ENCODE measurements around the gene PLCL2.

DNA sequence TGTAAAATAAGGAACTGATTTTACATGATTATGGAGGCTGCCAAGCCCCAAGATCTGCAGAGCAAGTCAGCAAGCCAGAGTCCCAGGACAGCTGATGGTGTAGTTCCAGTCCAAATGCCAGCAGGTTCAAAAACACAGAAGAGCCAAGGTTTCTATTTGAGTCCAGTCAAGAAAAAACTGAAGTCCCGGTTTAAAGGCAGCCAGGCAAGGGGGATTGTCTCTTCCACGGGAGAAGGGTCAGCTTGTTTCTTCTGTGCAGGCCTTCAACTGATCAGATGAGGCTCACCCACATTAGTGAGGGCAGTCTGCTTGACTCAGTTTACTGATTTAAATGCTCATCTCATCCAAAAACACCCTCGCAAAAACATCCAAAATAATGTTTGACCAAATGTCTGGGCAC is 246.2 kb downstream of the PLCL2 start:
- TF ChIP-seq, protein P1, sequence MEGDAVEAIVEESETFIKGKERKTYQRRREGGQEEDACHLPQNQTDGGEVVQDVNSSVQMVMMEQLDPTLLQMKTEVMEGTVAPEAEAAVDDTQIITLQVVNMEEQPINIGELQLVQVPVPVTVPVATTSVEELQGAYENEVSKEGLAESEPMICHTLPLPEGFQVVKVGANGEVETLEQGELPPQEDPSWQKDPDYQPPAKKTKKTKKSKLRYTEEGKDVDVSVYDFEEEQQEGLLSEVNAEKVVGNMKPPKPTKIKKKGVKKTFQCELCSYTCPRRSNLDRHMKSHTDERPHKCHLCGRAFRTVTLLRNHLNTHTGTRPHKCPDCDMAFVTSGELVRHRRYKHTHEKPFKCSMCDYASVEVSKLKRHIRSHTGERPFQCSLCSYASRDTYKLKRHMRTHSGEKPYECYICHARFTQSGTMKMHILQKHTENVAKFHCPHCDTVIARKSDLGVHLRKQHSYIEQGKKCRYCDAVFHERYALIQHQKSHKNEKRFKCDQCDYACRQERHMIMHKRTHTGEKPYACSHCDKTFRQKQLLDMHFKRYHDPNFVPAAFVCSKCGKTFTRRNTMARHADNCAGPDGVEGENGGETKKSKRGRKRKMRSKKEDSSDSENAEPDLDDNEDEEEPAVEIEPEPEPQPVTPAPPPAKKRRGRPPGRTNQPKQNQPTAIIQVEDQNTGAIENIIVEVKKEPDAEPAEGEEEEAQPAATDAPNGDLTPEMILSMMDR (conservative IDR thresholded peaks at IDR 0.05 in 1 of 2, IDR thresholded peaks at IDR 0.05 in 1 of 2; ENCODE audit: low read depth in 1 of 2, low read length in 2 of 2): no peak
- TF ChIP-seq EZH2 (IDR thresholded peaks at IDR 0.05; ENCODE audit: low read length, missing control alignments): no peak
